Muscle layer of duodenum (tissue), 2 donors: ENCODE measurements around the gene SEMA6A.
A peak's percentile ranks its signal among the peaks of the same experiment; 100 is the strongest.

Source experiments
- H3K27ac ChIP-seq: one replicate; pipeline ENCODE4 v1.7.0; 2013; ENCODE audit warnings: mild to moderate bottlenecking, low read length
- H3K27me3 ChIP-seq: one replicate; pipeline ENCODE4 v1.7.0; 2013; ENCODE audit warnings: low read depth, mild to moderate bottlenecking, control low read depth, low read length
- H3K36me3 ChIP-seq, 2 donors: one replicate each; pipeline ENCODE4 v1.7.0; 2013; ENCODE audit warnings: low read length in 2 of 2, control low read depth in 1 of 2, mild to moderate bottlenecking in 1 of 2; ENCODE audit not compliant: insufficient read depth in 2 of 2, control insufficient read depth in 1 of 2
- H3K4me1 ChIP-seq, 2 donors: one replicate each; pipeline ENCODE4 v1.7.0; 2013; ENCODE audit warnings: low read length in 2 of 2, mild to moderate bottlenecking in 2 of 2, control low read depth in 1 of 2, moderate library complexity in 1 of 2; ENCODE audit not compliant: insufficient read depth in 2 of 2, control insufficient read depth in 1 of 2
- H3K4me3 ChIP-seq, 2 donors: one replicate each; pipeline ENCODE4 v1.7.0; 2013; ENCODE audit warnings: low read length in 2 of 2, low read depth in 1 of 2, mild to moderate bottlenecking in 1 of 2
- H3K9me3 ChIP-seq, 2 donors: one replicate each; pipeline ENCODE4 v1.7.0; 2013; ENCODE audit warnings: low read length in 2 of 2, control low read depth in 1 of 2, mild to moderate bottlenecking in 1 of 2; ENCODE audit not compliant: control insufficient read depth in 1 of 2
- donor health status: healthy.

Gene SEMA6A

GRCh38 chr5:116574367-116575325 is at the start of gene SEMA6A:
TSS of gene SEMA6A (minus strand) at chr5:116574823. CDS start at chr5:116504944, 69,879 bp downstream.
- Histone ChIP-seq H3K9me3 (no peaks in the 10 kb centered on the region), H3K36me3 (no peaks in the 10 kb centered on the region), H3K4me3 (peak within 1 kb of the TSS; percentile 83 to 93), H3K4me1 (peaks cover 0 to 11% of the 10 kb centered on the region in 2 donors), H3K27ac (peak within 1 kb of the TSS; percentile 77), H3K27me3 (peaks cover 4% of the 10 kb centered on the region)

GRCh38 chr5:116622375-116623050 is 47.9 kb upstream of the SEMA6A start:
- no peak overlapping the region for H3K27ac ChIP-seq
- H3K27me3 ChIP-seq = no peaks in the 10 kb centered on the region
- H3K36me3 ChIP-seq = no peaks in the 10 kb centered on the region
- H3K9me3 ChIP-seq = no peaks in the 10 kb centered on the region
- H3K4me1 ChIP-seq = peaks cover 0 to 7% of the 10 kb centered on the region in 2 donors
- no peak overlapping the region for H3K4me3 ChIP-seq

GRCh38 chr5:116621599-116621998 is 47.0 kb upstream of the SEMA6A start:
- Histone ChIP-seq H3K27ac (no peak overlapping the region), H3K4me3 (no peak overlapping the region), H3K27me3 (no peaks in the 10 kb centered on the region), H3K36me3 (no peaks in the 10 kb centered on the region), H3K4me1 (peaks cover 0 to 7% of the 10 kb centered on the region in 2 donors), H3K9me3 (no peaks in the 10 kb centered on the region)

DNA sequence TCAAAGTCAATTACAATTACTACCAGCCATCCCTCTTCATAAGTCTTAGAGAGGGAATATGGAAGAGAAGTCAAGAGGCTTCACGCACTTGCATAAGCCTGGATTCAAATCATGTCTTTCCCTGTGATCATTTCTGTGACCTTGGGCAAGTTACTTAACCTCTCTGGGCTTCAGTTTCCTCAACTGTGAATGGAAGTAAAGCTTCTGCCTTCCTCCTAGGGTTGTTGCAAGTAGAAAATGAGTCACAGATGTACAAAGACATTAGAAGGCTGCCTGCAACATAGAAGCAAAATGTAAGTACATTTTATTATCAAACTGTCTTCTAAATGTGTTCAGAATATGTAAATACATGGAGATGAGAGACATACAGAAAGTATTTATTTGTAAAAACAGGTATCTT is 42.3 kb upstream of the SEMA6A start:
- Histone ChIP-seq H3K4me3 (no peak overlapping the region), H3K4me1 (no peaks in the 10 kb centered on the region), H3K9me3 (no peaks in the 10 kb centered on the region), H3K27me3 (no peaks in the 10 kb centered on the region), H3K27ac (no peak overlapping the region), H3K36me3 (no peaks in the 10 kb centered on the region)

GRCh38 chr5:116614603-116614920 is 39.9 kb upstream of the SEMA6A start:
- Histone ChIP-seq H3K4me3 (no peak overlapping the region), H3K36me3 (no peaks in the 10 kb centered on the region), H3K27me3 (no peaks in the 10 kb centered on the region), H3K4me1 (no peaks in the 10 kb centered on the region), H3K9me3 (no peaks in the 10 kb centered on the region), H3K27ac (no peak overlapping the region)

DNA sequence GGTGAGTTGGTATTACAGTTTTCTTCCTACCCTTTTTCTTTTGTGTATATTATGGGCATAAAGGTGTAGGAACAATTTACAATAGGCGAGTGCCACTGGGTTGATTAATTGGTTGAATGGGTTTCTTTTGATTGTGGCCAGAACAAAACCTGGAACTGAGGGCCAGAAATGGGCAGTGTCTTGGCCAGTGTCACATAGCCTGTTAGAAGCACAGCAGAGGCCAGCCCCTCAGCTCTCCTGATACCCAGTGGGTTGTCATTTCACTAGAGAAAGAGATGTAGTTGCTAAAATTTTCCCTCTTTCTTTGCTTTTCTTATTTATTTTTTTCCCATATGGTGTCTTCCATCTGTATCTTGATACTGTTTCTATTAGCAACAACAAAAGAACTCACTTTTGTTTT is 38.8 kb upstream of the SEMA6A start:
- no peak overlapping the region for H3K27ac ChIP-seq
- H3K4me1 ChIP-seq = no peaks in the 10 kb centered on the region

GRCh38 chr5:116612431-116612830 is 37.8 kb upstream of the SEMA6A start:
- Histone ChIP-seq H3K4me1 (no peaks in the 10 kb centered on the region), H3K36me3 (no peaks in the 10 kb centered on the region), H3K4me3 (no peak overlapping the region), H3K27ac (no peak overlapping the region), H3K27me3 (no peaks in the 10 kb centered on the region), H3K9me3 (no peaks in the 10 kb centered on the region)

More for the DNA sequence above, 38.8 kb upstream of the SEMA6A start:
- Histone ChIP-seq H3K9me3 (no peaks in the 10 kb centered on the region), H3K27me3 (no peaks in the 10 kb centered on the region), H3K4me3 (no peak overlapping the region), H3K36me3 (no peaks in the 10 kb centered on the region)

DNA sequence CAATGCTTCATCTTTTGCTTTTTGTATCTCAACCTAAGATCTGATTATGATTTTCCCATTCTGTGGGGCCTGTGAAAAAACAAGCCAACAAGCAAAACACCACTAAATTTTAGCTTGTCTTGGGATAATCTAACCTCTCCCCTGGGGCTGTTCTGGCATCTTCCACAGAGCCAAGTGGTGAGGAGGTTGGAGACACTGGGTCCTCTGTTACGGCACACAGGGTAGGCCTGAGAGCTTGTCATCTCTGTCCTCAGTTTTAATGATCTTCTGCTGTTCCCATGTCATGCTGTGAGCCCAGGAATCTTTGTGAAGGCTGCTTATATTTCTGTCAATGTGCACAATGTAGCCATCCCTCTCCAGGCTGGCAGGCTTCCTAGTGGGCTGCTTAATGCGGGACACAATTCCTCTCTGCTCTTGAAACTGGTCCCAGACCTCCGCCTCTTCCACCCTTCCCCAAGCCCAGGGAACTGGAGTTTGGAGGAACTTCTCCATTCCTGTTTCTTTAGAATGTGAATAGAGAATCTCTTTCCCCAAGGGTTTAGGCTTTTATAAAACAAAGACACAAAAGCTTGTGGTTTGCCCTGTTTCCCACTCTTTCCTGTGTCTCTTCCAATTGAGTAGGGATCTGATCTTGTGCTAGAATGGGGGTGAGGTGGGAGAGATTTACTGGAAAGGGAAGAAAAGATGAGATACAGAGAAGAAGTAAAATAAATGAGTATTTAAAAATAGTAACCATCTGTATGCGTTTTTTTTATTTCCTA is 30.9 kb upstream of the SEMA6A start:
- H3K36me3 ChIP-seq = no peaks in the 10 kb centered on the region
- no peak overlapping the region for H3K4me3 ChIP-seq
- no peaks in the 10 kb centered on the region for H3K9me3 ChIP-seq
- H3K27me3 ChIP-seq = no peaks in the 10 kb centered on the region
- H3K4me1 ChIP-seq = peaks cover 0 to 10% of the 10 kb centered on the region in 2 donors
- H3K27ac ChIP-seq = no peak overlapping the region

DNA sequence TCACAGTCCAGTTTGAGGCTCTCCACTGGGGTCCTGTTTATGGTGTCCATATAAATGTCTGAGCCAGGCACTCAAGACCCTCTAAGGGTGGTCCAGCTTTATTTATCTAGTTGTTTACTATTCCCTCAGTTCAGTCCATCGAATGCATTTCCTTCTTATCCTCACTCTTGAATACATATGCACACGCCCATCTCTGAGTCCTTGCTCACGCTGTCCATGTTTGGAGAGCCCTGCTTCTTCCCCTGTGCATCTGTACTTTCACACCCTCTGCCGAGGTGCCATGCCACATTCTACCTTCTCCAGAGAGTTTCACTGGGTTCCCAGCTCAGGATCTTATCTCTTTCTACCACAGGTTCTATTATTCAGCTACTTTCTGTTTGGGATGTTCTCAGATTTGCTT is 30.2 kb upstream of the SEMA6A start:
- no peak overlapping the region for H3K27ac ChIP-seq
- H3K4me3 ChIP-seq = no peak overlapping the region
- no peaks in the 10 kb centered on the region for H3K27me3 ChIP-seq

GRCh38 chr5:116600876-116601275 is 26.3 kb upstream of the SEMA6A start:
- no peaks in the 10 kb centered on the region for H3K36me3 ChIP-seq
- no peak overlapping the region for H3K4me3 ChIP-seq
- no peaks in the 10 kb centered on the region for H3K27me3 ChIP-seq
- no peaks in the 10 kb centered on the region for H3K9me3 ChIP-seq
- peaks cover 0 to 5% of the 10 kb centered on the region in 2 donors for H3K4me1 ChIP-seq
- H3K27ac ChIP-seq = no peak overlapping the region

More for the DNA sequence above, 30.2 kb upstream of the SEMA6A start:
- Histone ChIP-seq H3K36me3 (no peaks in the 10 kb centered on the region), H3K9me3 (no peaks in the 10 kb centered on the region), H3K4me1 (peaks cover 0 to 10% of the 10 kb centered on the region in 2 donors)

DNA sequence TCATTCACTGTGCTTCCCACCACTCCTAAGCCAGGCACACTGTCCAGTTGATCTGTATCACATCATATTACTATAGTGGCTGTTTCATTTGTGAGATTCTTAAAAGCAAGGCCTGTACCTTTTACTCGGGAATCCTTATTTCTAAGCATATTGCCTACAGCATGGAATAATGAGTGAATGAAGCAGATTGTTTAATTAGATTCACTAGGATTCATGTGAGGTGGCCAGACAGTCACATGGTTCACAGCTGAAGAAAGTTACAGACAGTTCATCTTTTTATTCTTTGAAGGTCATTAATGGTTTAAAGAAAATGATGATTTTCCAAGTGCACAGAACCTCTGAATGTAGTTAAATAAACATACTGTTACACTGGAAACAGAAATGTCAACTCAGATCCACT is 24.3 kb upstream of the SEMA6A start:
- no peaks in the 10 kb centered on the region for H3K27me3 ChIP-seq
- H3K27ac ChIP-seq = no peak overlapping the region
- H3K9me3 ChIP-seq = no peaks in the 10 kb centered on the region
- no peak overlapping the region for H3K4me3 ChIP-seq
- no peaks in the 10 kb centered on the region for H3K4me1 ChIP-seq
- H3K36me3 ChIP-seq = no peaks in the 10 kb centered on the region
